ENCODE data around the gene BICC1. TPM values are rescaled to one million over a fixed set of nuclear protein-coding genes. Genes with fewer than 3 reads are reported as not detected.

BICC1 gene
- total and polyA plus RNA-seq, 2 of the 13 experiments (the other 11 are each of a cell fraction or from before 2014, with no cell fraction given) = 0.18 to 1.5 TPM

GRCh38 chr10:58704226-58704625 lies 191.6 kb downstream of the BICC1 start (continued):
- TF ChIP-seq, protein P1, sequence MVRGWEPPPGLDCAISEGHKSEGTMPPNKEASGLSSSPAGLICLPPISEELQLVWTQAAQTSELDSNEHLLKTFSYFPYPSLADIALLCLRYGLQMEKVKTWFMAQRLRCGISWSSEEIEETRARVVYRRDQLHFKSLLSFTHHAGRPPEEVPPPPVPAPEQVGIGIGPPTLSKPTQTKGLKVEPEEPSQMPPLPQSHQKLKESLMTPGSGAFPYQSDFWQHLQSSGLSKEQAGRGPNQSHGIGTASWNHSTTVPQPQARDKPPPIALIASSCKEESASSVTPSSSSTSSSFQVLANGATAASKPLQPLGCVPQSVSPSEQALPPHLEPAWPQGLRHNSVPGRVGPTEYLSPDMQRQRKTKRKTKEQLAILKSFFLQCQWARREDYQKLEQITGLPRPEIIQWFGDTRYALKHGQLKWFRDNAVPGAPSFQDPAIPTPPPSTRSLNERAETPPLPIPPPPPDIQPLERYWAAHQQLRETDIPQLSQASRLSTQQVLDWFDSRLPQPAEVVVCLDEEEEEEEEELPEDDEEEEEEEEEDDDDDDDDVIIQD (CRISPR knock-in tag; IDR thresholded peaks at IDR 0.05; ENCODE audit: low read depth) = no peak
- no peak for TF ChIP-seq EZH2 (conservative IDR thresholded peaks at IDR 0.05; ENCODE audit: low read depth, low read length)

- H3K4me3 ChIP-seq (replicated peaks in 1 of 3; ENCODE audit: insufficient read depth in 1 of 3, low read depth in 2 of 3, low read length in 3 of 3) = no peak overlapping the region
- H2AFZ ChIP-seq (ENCODE audit: low read length) = no peak overlapping the region
- H3K9me3 ChIP-seq (ENCODE audit: low read length) = no peaks in the 10 kb centered on the region
- intact Hi-C loops (cut with micrococcal nuclease; ENCODE audit: unreplicated experiment) = no loop called here
- H3K4me1 ChIP-seq (ENCODE audit: insufficient read depth, low read length) = no peaks in the 10 kb centered on the region
- no peaks in the 10 kb centered on the region for H3K36me3 ChIP-seq (replicated peaks in 1 of 2; ENCODE audit: control insufficient read depth in 1 of 2, insufficient read depth in 2 of 2, low read length in 2 of 2)
- H3K27ac ChIP-seq (ENCODE audit: extremely low read length, insufficient read depth, low read length) = no peak overlapping the region
- in situ Hi-C loops (cut with HindIII; ENCODE audit: extremely low pct_ligation_motif_present, low pct_unique_long_range_greater_than_20kb) = no loop called here
- no TSS peak for BruUV-seq (replicated peaks)
- POLR2A ChIA-PET = no interaction called here
- TF ChIP-seq NPAS2 (CRISPR knock-in tag; IDR thresholded peaks at IDR 0.05; ENCODE audit: borderline replicate concordance) (no peak), FOXO1 (CRISPR knock-in tag; IDR thresholded peaks at IDR 0.05) (no peak), MAF1 (CRISPR knock-in tag; IDR thresholded peaks at IDR 0.05; ENCODE audit: borderline replicate concordance) (no peak), ZNF777 (CRISPR knock-in tag; IDR thresholded peaks at IDR 0.05) (no peak), EED (CRISPR knock-in tag; IDR thresholded peaks at IDR 0.05) (no peak), ZNF296 (CRISPR knock-in tag; conservative IDR thresholded peaks at IDR 0.05) (no peak), AGO2 (optimal IDR thresholded peaks at IDR 0.05; ENCODE audit: low read depth, low read length) (no peak), ZNF160 (CRISPR knock-in tag; IDR thresholded peaks at IDR 0.05) (no peak)
- TF ChIP-seq, protein P2, sequence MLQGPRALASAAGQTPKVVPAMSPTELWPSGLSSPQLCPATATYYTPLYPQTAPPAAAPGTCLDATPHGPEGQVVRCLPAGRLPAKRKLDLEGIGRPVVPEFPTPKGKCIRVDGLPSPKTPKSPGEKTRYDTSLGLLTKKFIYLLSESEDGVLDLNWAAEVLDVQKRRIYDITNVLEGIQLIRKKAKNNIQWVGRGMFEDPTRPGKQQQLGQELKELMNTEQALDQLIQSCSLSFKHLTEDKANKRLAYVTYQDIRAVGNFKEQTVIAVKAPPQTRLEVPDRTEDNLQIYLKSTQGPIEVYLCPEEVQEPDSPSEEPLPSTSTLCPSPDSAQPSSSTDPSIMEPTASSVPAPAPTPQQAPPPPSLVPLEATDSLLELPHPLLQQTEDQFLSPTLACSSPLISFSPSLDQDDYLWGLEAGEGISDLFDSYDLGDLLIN (CRISPR knock-in tag; IDR thresholded peaks at IDR 0.05; ENCODE audit: borderline replicate concordance) = no peak
- no peak for DNase-seq (ENCODE audit: low spot score)
- no peak overlapping the region for H3K4me2 ChIP-seq (ENCODE audit: low read depth, low read length)
- H3K9ac ChIP-seq (ENCODE audit: insufficient read depth, low read depth, low read length) = no peak overlapping the region
- no peaks in the 10 kb centered on the region for H4K20me1 ChIP-seq (ENCODE audit: insufficient read depth, low read length)
- CTCF ChIA-PET (ENCODE audit: low intra/inter-chr PET ratio, low total read pairs) = no interaction called here
- no peaks in the 10 kb centered on the region for H3K27me3 ChIP-seq (ENCODE audit: control insufficient read depth in 1 of 2, insufficient read depth in 2 of 2, low read length in 2 of 2)
- no peak for FAIRE-seq
- 44% methylated on average over 5 of the region's 5 CpGs for WGBS (ENCODE audit: low lambda C conversion rate)
- ATAC-seq = no peak
- no peaks in the 10 kb centered on the region for H3K79me2 ChIP-seq (ENCODE audit: insufficient read depth, low read length)
Observed at GRCh38 chr10:58704671-58705141, 192.0 kb downstream of the BICC1 start.
